H1 (cell line): Measurements from ENCODE around the gene IRGC. TPM values are rescaled to one million over a fixed set of nuclear protein-coding genes. Genes with fewer than 3 reads are reported as not detected.

ENCODE experiments used
- CTCF ChIA-PET: fragments of 300-600 bp; sonication (Branson Sonifier 250); formaldehyde crosslinking; loops from one replicate; lab custom pipeline; 2021; ENCODE audit not compliant: partially characterized antibody; lab: Charles Lee
- POLR2A ChIA-PET: fragments of 300-600 bp; sonication (Branson Sonifier 250); formaldehyde crosslinking; loops from one replicate; lab custom pipeline; 2021; ENCODE audit warnings: inconsistent platforms; ENCODE audit not compliant: partially characterized antibody; lab: Charles Lee
- DNase-seq, 2 experiments: peaks; one replicate each; pipeline versions ENCODE4 v3.0.0 to v3.0.0-alpha.2; 2010 to 2022; ENCODE audit warnings: low spot score in 2 of 2, low read depth in 1 of 2, mixed read lengths in 1 of 2
- FAIRE-seq: peaks from 2 replicates; lab custom pipeline; 2011; peaks lifted over from hg19 to GRCh38; lab: Jason Lieb, UNC
- H2AFZ ChIP-seq: 2 replicates; pipeline ENCODE4 v1.8.1; 2012; ENCODE audit warnings: low read length, inconsistent platforms
- H2AK5ac ChIP-seq: 2 replicates; pipeline ENCODE4 v1.6.1; 2013; ENCODE audit warnings: low read depth, low read length
- H2BK120ac ChIP-seq: replicated peaks from 2 replicates; pipeline ENCODE3; 2013; ENCODE audit warnings: low read depth, low read length, inconsistent platforms
- H2BK12ac ChIP-seq: 2 replicates; pipeline ENCODE4 v1.6.1; 2013; ENCODE audit warnings: low read depth, low read length
- H2BK15ac ChIP-seq: 2 replicates; pipeline ENCODE4 v1.6.1; 2013; ENCODE audit warnings: low read length
- H2BK20ac ChIP-seq: 2 replicates; pipeline ENCODE4 v1.6.1; 2013; ENCODE audit warnings: low read length
- H2BK5ac ChIP-seq: 2 replicates; pipeline ENCODE4 v1.6.1; 2013; ENCODE audit warnings: low read depth, low read length
- H3K14ac ChIP-seq: 2 replicates; pipeline ENCODE4 v1.6.1; 2013; ENCODE audit warnings: inconsistent platforms; ENCODE audit not compliant: insufficient read length
- H3K18ac ChIP-seq: 2 replicates; pipeline ENCODE4 v1.6.1; 2013; ENCODE audit warnings: low read length; ENCODE audit errors: extremely low read depth
- H3K23ac ChIP-seq: 2 replicates; pipeline ENCODE4 v1.6.1; 2013; ENCODE audit warnings: inconsistent platforms; ENCODE audit not compliant: insufficient read length
- H3K23me2 ChIP-seq: 2 replicates; pipeline ENCODE4 v1.6.1; 2013; ENCODE audit warnings: low read depth, low read length
- H3K27ac ChIP-seq: 2 replicates; pipeline ENCODE4 v1.6.1; 2011; ENCODE audit warnings: low read depth, low read length, inconsistent platforms
- H3K27me3 ChIP-seq, 4 experiments: replicated peaks in 1 of 4; 1 replicate in 1 of 4; 2 replicates in 3 of 4; pipeline versions ENCODE4 v1.6.1 to v1.8.1; 2011 to 2013; ENCODE audit warnings: low read length in 3 of 4, mild to moderate bottlenecking in 3 of 4, inconsistent platforms in 2 of 4, mixed read lengths in 2 of 4, moderate library complexity in 1 of 4; ENCODE audit not compliant: control insufficient read depth in 3 of 4, insufficient read depth in 3 of 4; ENCODE audit errors: extremely low read depth in 1 of 4
- H3K36me3 ChIP-seq, 4 experiments: 2 replicates each; pipeline versions ENCODE4 v1.6.1 to v1.8.1; 2011 to 2013; ENCODE audit warnings: mild to moderate bottlenecking in 4 of 4, low read length in 3 of 4, moderate library complexity in 2 of 4, control low read depth in 1 of 4, inconsistent platforms in 1 of 4; ENCODE audit not compliant: insufficient read depth in 4 of 4, control insufficient read depth in 2 of 4
- H3K4ac ChIP-seq: replicated peaks from 2 replicates; pipeline ENCODE3; 2013; ENCODE audit warnings: low read length, low read depth, mixed read lengths, inconsistent platforms; ENCODE audit not compliant: insufficient read length
- H3K4me1 ChIP-seq, 4 experiments: replicated peaks in 1 of 4; 1 replicate in 1 of 4; 2 replicates in 3 of 4; pipeline versions ENCODE4 v1.6.1 to v1.8.1; 2011 to 2013; ENCODE audit warnings: low read length in 3 of 4, inconsistent platforms in 2 of 4, mixed read lengths in 1 of 4; ENCODE audit not compliant: insufficient read depth in 4 of 4, control insufficient read depth in 3 of 4
- H3K4me2 ChIP-seq, 2 experiments: 2 replicates each; pipeline versions ENCODE4 v1.6.1 to v1.8.1; 2011 to 2013; ENCODE audit warnings: low read depth in 2 of 2, low read length in 2 of 2, control low read depth in 1 of 2, inconsistent platforms in 1 of 2, mild to moderate bottlenecking in 1 of 2; ENCODE audit not compliant: insufficient read depth in 1 of 2
- H3K4me3 ChIP-seq, 4 experiments: fragments of 200-600, 300-600 bp in 1 of 4; sonication (generic), shearing (Covaris generic), sonication (Bioruptor Twin) in 1 of 4; 2 replicates each; pipeline versions ENCODE4 v1.5.1 to v1.8.1; 2011 to 2016; ENCODE audit warnings: low read length in 4 of 4, low read depth in 3 of 4, control low read depth in 2 of 4, inconsistent platforms in 2 of 4, mild to moderate bottlenecking in 2 of 4, mixed read lengths in 1 of 4, moderate library complexity in 1 of 4; ENCODE audit not compliant: insufficient read depth in 2 of 4; ENCODE audit errors: extremely low read depth in 1 of 4
- H3K56ac ChIP-seq: replicated peaks from 2 replicates; pipeline ENCODE3; 2013; ENCODE audit warnings: low read depth, mild to moderate bottlenecking, mixed read lengths, low read length, inconsistent platforms; ENCODE audit not compliant: insufficient read length
- H3K79me1 ChIP-seq: 2 replicates; pipeline ENCODE4 v1.6.1; 2013; ENCODE audit warnings: low read depth, low read length, control low read depth
- H3K79me2 ChIP-seq, 2 experiments: 2 replicates each; pipeline versions ENCODE4 v1.6.1 to v1.8.1; 2012 to 2013; ENCODE audit warnings: low read length in 2 of 2, mild to moderate bottlenecking in 2 of 2, inconsistent platforms in 1 of 2; ENCODE audit not compliant: insufficient read depth in 2 of 2, control insufficient read depth in 1 of 2
- H3K9ac ChIP-seq, 4 experiments: replicated peaks in 1 of 4; 1 replicate in 1 of 4; 2 replicates in 3 of 4; pipeline versions ENCODE4 v1.6.1 to v1.8.1; 2011 to 2013; ENCODE audit warnings: low read depth in 3 of 4, low read length in 3 of 4, control low read depth in 2 of 4, mild to moderate bottlenecking in 2 of 4, moderate library complexity in 2 of 4, inconsistent platforms in 1 of 4; ENCODE audit errors: extremely low read depth in 1 of 4
- H3K9me3 ChIP-seq, 2 experiments: 2 replicates each; pipeline versions ENCODE4 v1.6.1 to v1.8.1; 2012 to 2013; ENCODE audit warnings: mild to moderate bottlenecking in 2 of 2, moderate library complexity in 2 of 2, control low read depth in 1 of 2, inconsistent platforms in 1 of 2, low read depth in 1 of 2, low read length in 1 of 2, mixed read lengths in 1 of 2; ENCODE audit not compliant: insufficient read depth in 2 of 2
- H4K20me1 ChIP-seq, 2 experiments: replicated peaks in 1 of 2; 2 replicates each; pipeline versions ENCODE3 to v1.8.1; 2011 to 2013; ENCODE audit warnings: inconsistent platforms in 2 of 2, low read length in 2 of 2, mild to moderate bottlenecking in 1 of 2; ENCODE audit not compliant: insufficient read depth in 2 of 2, control insufficient read depth in 1 of 2
- H4K5ac ChIP-seq: 2 replicates; pipeline ENCODE4 v1.6.1; 2013; ENCODE audit warnings: low read length, low read depth, mixed read lengths, inconsistent platforms; ENCODE audit not compliant: insufficient read length
- H4K8ac ChIP-seq: 2 replicates; pipeline ENCODE4 v1.8.0; 2013; ENCODE audit warnings: mild to moderate bottlenecking, moderate library complexity, low read length, inconsistent platforms; ENCODE audit not compliant: insufficient read depth; ENCODE audit errors: extremely low read depth
- H4K91ac ChIP-seq: replicated peaks from 2 replicates; pipeline ENCODE3; 2013; ENCODE audit warnings: low read length, mixed read lengths, inconsistent platforms; ENCODE audit not compliant: insufficient read length
- CHD2 ChIP-seq: IDR thresholded peaks from 2 replicates; pipeline ENCODE4 v1.6.1; 2012; ENCODE audit warnings: low read length, improper control_type of control experiment
- EGR1 ChIP-seq: IDR thresholded peaks from 2 replicates; pipeline ENCODE4 v1.6.1; 2011; ENCODE audit warnings: low read depth, low read length, borderline replicate concordance
- RFX5 ChIP-seq: IDR thresholded peaks from 2 replicates; pipeline ENCODE4 v1.6.1; 2011; ENCODE audit warnings: low read depth, low read length, improper control_type of control experiment, borderline replicate concordance
- WGBS, 2 experiments: shearing (Covaris generic) in 1 of 2; methylation state at CpG; one replicate each; pipeline versions ENCODE4 v1.1.6 to v1.1.7; 2013 to 2015; ENCODE audit warnings: low lambda C conversion rate in 2 of 2, mixed read lengths in 2 of 2, inconsistent platforms in 1 of 2, low coverage in 1 of 2, missing lambda C conversion rate in 1 of 2; ENCODE audit not compliant: insufficient replicate concordance in 2 of 2, insufficient coverage in 1 of 2, insufficient read length in 1 of 2; ENCODE audit errors: extremely low coverage in 1 of 2, missing lambda C conversion rate in 1 of 2; 5-methylcytosine and 5-hydroxymethylcytosine counted together
- polyA plus RNA-seq, 7 experiments: library from polyadenylated mRNA; depleted of rRNA in 3 of 7; stranded (reverse) in 5 of 7; unstranded in 2 of 7; fragments of >200 nt in 5 of 7; fragments of 200-250 nt in 2 of 7; gene quantifications; 1 replicate in 5 of 7; 2 replicates in 1 of 7; 4 replicates in 1 of 7; pipeline versions ENCODE4 v1.2.1 to v1.2.3, GENCODE V29; 2011 to 2013; ENCODE audit warnings: missing spikeins in 2 of 7, mixed read lengths in 2 of 7
- total RNA-seq: library from RNA; stranded (reverse); fragmentation: NEBNext Ultra II Directional; extraction: Animal tissue kit (Norgen Biotek cat#: 25700); gene quantifications from 2 replicates; pipeline ENCODE4 v1.2.1, GENCODE V29; 2021

IRGC gene
- total and polyA plus RNA-seq, 2 of the 8 experiments (the other 6 are each of a cell fraction or from before 2014, with no cell fraction given): not detected

- no peaks in the 10 kb centered on the region for H3K23me2 ChIP-seq
- DNase-seq (no peak), FAIRE-seq (no peak)
- H4K20me1 ChIP-seq: peaks cover 0 to 2% of the 10 kb centered on the region in 2 experiments
- no peak overlapping the region for H3K14ac ChIP-seq
- no peak overlapping the region for H3K9ac ChIP-seq
- no peak overlapping the region for H4K8ac ChIP-seq
- H3K18ac ChIP-seq: no peak overlapping the region; the same call in 1 of the 2 replicates
- H3K4me3 ChIP-seq: no peak overlapping the region
- H2BK20ac ChIP-seq: no peak overlapping the region
- no peaks in the 10 kb centered on the region for H3K79me1 ChIP-seq
- 84% methylated on average over 16 of the region's 16 CpGs; no CpG with 5 or more reads in 1 of the 2 experiments for WGBS, 2 experiments
- H3K27ac ChIP-seq: no peak overlapping the region
- no peak overlapping the region for H4K91ac ChIP-seq
- no peak overlapping the region for H3K56ac ChIP-seq
- no peak overlapping the region for H3K4me2 ChIP-seq
- H3K4ac ChIP-seq: no peak overlapping the region
- ChIA-PET CTCF (interaction anchor here (0.8 to 37.0 kb wide), 9 partner anchors 9 to 1359 kb away, joined by 3 to 703 read pairs (median 6); partner anchors contain the start of genes KCNN4 and SMG9), POLR2A (interaction anchor here (0.6 to 4.1 kb wide), 3 partner anchors 11 to 250 kb away, joined by 3 to 33 read pairs (median 3); partner anchors contain the start of gene SMG9)
- H2AK5ac ChIP-seq: no peak overlapping the region
- H2BK120ac ChIP-seq: no peak overlapping the region
- TF ChIP-seq CHD2 (no peak), RFX5 (no peak), EGR1 (no peak)
- H3K9me3 ChIP-seq: no peaks in the 10 kb centered on the region
- no peaks in the 10 kb centered on the region for H3K79me2 ChIP-seq
- H3K36me3 ChIP-seq: no peaks in the 10 kb centered on the region
- H4K5ac ChIP-seq: no peak overlapping the region
- peaks cover 0 to 4% (median 0%) of the 10 kb centered on the region in 4 experiments; a peak in 2 of 7 replicates for H3K27me3 ChIP-seq
- H2BK5ac ChIP-seq: no peak overlapping the region
- H2BK15ac ChIP-seq: no peak overlapping the region
- no peak overlapping the region for H3K23ac ChIP-seq
- peaks cover 0 to 4% (median 2%) of the 10 kb centered on the region in 4 experiments; a peak in 3 of 7 replicates for H3K4me1 ChIP-seq
- no peak overlapping the region for H2BK12ac ChIP-seq
- H2AFZ ChIP-seq: no peak overlapping the region
Measured at GRCh38 chr19:43765109-43765876, 49.4 kb downstream of the IRGC start.
